ENCODE results near the gene HSF2. TPM values are rescaled to one million over a fixed set of nuclear protein-coding genes. Genes with fewer than 3 reads are reported as not detected.

HSF2 gene
- total and polyA plus RNA-seq, 2 donors from 2014 or later = 7.8 to 9.5 TPM

GRCh38 chr6:122482750-122483080 lies 83.3 kb downstream of the HSF2 start:
- H3K27ac ChIP-seq (ENCODE audit: low read depth in 2 of 2, low read length in 2 of 2) = no peak overlapping the region
- no peak overlapping the region for H3K9ac ChIP-seq (ENCODE audit: low read length in 3 of 3)
- intact Hi-C loops (cut with DNase I) = no loop called here
- no peak overlapping the region for H3K4me3 ChIP-seq (ENCODE audit: low read length in 3 of 3)
- H3K9me3 ChIP-seq (ENCODE audit: control insufficient read depth in 2 of 3, insufficient read depth in 1 of 3, low read length in 3 of 3) = no peaks in the 10 kb centered on the region
- no peaks in the 10 kb centered on the region for H3K4me1 ChIP-seq (ENCODE audit: control insufficient read depth in 2 of 3, insufficient read depth in 2 of 3, low read depth in 1 of 3, low read length in 3 of 3)
- DNase-seq (no peak), FAIRE-seq (no peak)
- no peaks in the 10 kb centered on the region for H3K36me3 ChIP-seq (ENCODE audit: control insufficient read depth in 2 of 3, insufficient read depth in 3 of 3, low read length in 3 of 3)
- no peak for TF ChIP-seq CTCF (IDR thresholded peaks at IDR 0.05; ENCODE audit: borderline replicate concordance, extremely low read depth, insufficient read depth)
- no peaks in the 10 kb centered on the region for H3K27me3 ChIP-seq (ENCODE audit: control insufficient read depth, insufficient read depth, low read length)

Other genes with a start within 250 kb of the HSF2 start
- 214 TPM for gene SERINC1, start 72.2 kb downstream of the HSF2 start, total RNA-seq
- gene SERINC1, start 72.2 kb downstream of the HSF2 start, polyA plus RNA-seq (ENCODE audit: insufficient read depth, low read depth, low replicate concordance) = 130 TPM
- 5.3 TPM for gene PKIB, start 210.8 kb downstream of the HSF2 start, total RNA-seq
- 5.1 TPM for gene PKIB, start 210.8 kb downstream of the HSF2 start, polyA plus RNA-seq (ENCODE audit: insufficient read depth, low read depth, low replicate concordance)

All from kidney (tissue), 14 donors.